Cerebellar nuclear complex (tissue), 1 donor: ENCODE data around the gene GPA33.

Experiments used
- DNase-seq, 2 experiments: peaks; one replicate each; lab custom pipeline; 2025; lab: John Stamatoyannopoulos, UW

Gene GPA33

DNA sequence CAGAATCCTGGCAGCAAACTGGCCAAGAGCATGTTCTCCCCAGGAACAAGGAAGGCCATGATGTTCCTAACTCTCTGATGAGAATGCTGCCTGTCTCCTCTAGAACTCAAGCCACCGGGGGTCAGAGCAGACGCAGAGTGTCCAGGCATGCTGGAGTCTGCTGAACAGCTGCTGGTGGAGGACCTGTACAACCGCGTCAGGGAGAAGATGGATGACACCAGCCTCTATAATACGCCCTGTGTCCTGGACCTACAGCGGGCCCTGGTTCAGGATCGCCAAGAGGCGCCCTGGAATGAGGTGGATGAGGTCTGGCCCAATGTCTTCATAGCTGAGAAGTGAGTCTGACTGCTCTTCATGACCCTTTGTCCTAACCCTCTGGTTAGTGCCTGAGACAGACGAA lies 27.0 kb upstream of the GPA33 start:
- no peak for DNase-seq

DNA sequence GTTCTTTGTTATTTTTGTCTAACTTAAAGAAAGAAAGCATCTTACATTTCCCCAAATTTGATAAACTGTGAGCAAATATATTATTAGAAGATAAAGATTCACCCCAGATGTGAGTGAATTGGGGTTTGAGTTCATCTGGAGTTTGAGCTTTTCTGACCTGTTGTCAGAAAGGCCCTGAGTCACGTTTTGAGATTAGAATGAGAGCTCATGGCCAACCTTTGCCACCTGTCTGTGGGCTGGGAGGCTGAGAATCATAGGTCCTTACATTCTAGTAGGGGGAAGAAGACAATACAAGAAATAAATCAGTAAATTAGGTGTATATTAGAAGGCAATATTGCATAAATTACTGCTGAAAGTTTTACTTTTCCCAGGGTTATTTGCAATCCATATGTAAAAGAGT lies 26.0 kb upstream of the GPA33 start:
- DNase-seq, result no peak

DNA sequence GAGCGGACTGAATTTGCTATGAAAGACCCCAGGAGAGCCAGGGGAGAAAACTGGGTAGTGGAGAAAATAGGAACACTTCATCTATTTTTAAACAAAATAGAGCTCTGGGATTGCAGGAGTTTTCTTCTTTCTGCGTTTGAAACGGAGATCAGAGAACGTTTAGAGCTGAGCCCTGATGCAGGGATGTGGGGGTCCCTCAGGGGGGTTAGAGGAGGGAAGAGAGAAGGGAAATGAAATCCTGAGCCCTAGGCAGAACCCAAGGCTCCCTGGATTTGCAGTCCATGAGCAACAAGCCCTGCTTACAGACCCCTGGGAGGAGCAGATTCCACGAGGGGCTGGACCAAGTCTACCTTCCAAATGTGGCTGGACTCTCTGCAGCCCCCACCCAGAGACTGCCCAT lies 25.5 kb upstream of the GPA33 start:
- no peak for DNase-seq

DNA sequence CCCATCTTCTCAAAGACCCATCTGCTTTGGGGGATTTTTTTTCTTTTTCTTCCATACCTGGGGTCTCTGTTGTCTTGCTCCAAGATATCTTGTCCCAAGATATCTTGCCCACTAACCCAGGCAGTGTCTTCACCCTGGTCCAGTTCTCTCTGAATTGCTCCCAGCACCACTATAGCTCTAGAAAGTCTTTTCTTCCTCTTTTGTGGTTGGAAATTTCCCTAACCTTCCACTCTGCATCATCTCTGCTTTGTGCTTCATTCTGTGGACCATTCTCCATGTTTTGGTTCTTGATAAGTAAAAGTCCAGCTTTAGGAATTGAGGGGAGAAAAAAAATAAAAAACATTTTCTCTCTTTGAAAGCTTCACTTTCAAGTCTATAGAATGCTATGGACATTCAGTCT lies 24.5 kb upstream of the GPA33 start:
- no peak for DNase-seq

DNA sequence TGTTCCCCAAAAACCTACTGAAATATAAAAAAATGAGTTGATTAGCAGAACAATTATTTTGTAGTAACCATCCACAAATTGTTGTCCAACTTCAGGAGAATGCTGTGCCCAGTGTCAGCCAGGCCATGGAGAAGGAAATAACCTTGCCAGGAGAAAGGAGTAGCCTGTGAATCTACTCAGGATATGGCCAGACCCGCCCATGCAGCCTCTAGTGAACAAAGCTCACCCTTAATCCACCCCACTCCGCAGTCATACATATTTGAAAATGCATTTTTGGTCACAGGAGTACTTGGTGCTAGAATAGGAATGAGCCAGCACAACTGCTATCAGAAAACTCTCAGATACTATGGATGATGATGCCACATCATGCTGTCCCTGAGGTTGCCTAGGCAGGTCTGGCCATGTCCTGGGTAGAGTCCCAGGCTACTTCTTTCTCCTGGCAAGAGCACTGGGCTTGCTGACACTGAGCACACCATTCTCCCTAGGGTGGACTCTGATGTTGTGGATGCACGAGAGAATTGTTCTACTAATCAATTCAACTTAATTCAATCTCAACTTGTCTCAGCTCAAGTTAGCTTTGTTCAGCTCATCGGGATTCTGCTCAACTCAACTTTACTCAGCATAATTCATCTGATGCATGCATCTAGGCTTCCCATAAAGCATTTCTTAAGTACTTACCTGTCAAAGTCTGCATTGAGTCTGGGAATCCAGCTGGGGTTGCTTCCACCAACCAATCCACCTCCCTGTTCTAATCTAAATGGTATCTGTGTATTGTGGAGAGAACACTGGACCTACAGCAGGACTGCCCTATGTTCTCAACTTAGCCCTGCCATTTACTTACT lies 21.9 kb upstream of the GPA33 start:
- no peak for DNase-seq

DNA sequence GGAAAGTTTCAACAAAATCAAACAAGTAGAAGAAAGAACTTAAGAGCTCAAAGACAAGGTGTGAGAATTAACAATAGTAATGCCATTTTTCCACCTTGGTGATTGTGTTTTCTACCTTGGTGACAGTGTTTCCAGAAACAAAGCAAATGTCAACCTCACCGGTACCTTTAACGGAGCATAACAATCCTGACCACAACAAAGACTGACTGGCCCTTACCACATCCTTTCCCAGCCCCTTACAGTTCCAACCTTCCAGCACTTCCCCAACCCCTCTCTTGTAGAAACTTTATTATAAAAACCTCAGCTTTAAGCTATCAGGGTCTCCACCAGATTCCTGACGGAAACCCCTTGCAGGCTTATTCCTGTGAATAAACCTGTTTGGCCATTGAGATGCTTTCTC lies 20.4 kb upstream of the GPA33 start:
- DNase-seq, result no peak

DNA sequence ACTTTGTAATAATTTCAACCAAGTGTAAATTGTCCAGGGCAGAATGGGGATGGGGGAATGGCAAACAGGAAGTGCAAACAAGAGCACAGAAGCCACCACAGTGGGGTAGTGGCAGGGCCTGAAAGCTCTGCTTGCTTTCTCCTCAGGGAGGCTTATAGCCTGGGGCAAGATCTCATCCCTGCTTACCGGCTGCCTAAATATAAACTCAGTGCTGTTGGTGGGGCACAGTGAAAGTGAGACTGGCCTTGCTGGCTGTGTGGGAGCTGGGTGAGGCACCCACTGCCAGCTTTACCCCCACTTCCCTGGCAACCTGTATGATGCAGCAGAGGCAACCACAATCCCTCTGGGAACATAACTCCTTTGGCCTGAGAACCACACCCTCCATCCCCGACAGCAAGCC lies 18.9 kb upstream of the GPA33 start:
- DNase-seq, result no peak

DNA sequence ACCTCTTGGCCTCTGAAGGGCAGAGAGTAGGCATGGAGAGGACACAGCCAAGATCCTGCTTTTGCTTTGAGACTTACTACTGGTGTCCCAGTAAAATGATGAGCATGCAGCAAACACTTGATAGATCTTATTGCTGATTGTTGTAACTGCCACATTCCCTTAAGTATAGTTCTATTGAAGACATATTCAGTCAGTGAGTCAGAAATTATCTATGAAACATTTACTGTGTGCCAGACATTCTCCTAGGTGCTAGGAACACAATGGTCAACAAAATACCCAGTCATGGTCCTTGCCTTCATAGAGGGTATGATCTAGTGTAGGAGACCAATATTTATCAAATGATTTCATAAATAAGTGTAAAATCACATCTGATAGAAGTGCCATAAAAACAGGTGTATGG lies 17.3 kb upstream of the GPA33 start:
- no peak for DNase-seq

DNA sequence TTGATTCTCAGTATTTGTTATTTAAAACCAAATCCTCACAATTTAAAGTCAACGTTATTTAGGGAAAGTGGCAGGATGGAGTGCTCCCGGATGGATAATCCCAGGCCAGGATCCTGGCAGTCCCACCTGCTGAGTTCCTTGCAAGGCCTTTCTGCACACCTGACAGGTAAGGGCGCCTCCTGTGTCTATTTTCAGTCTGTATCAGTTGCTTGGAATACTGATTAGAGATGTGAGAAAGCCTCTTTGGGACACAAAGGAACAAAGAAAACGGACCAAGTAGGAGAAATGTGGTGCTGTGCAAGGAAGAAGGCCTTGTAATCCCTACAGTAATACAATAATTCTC lies 15.9 kb upstream of the GPA33 start:
- DNase-seq, result no peak

DNA sequence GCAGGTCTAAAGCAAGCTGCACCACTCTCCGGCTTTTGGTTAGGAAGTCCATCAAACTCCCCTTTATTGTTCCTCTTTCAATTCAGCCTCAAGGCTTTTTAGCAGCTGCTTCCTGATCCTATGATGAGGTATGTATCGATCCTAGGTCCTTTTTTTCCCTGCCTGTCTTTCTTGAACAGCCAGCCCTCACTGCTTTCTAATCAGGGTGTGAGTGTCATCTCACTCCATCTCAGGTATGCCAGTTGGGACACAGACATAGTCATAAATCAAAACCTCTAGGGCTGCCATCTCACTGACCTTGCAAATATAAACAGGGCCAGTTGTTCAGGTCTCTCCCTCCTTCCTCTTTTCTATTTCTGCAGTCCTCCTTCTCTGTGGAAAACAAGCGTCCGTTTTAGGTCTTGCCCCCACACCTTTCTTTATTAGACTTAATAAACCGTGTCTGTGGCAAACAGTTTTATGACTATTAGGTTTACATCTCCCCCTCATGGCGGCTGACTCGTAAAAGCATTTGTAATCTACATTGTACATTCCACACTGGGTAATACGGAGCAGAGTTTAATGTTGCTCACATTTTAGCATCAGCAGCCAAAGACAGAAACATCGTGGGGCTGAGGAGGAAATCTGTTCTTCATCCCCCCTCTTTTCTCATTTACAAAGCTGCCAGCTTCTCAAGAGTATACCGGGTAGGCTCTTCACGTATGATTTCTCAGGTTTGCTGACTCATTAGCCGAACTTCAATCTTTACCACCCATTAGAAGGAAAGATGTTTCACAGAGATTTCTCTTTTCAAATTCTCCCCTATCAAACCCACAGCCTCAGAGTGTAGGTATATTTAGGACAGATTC lies 15.3 kb upstream of the GPA33 start:
- no peak for DNase-seq

DNA sequence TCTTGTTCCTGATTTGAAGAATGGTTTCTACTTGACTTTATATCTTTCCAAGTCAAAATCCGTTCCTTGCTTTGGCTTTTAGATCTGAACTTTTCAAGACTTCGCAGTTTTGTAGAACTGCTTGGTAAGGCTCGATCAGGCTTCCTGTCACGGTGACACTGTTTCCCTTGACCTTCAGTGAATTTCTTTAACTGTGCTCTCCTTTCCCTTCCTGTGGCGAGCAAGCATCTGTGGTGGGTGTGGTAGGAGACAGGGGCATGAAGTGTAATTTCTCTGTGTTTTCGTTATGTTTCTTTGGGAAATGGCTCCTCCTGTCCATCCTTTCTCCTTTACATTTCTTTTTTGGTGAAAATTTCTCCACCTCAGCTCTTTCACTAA lies 14.1 kb upstream of the GPA33 start:
- no peak for DNase-seq

DNA sequence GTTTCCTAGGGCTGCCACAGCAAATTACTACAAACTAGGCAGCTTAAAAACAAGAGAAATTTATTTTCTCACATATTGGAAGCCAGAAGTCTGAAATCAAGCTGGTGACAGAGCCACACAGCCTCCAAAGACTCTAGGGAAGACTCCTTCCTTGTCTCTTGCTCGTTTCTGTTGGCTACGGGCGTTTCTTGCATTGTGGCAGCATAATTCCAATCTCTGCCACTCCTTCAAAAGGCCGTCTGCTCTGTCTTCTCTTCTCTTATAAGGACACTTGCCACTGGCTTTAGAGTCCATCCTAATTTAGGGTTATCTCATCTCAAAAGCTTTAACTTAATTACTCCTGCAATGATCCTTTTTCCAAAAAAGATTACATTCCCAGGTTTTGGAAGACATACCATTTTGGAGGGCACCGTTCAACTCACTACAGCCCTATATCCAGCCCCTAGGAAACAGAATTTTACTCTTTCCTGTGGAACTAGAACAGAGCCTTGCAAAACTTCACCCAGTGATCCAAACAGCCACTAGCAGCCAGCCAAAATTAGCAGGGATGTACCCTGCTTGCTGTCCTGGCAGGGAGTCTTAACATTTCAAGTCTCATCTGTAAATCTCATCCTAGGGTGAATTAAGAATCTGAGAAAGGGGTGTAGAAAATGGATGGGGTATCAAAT lies 12.9 kb upstream of the GPA33 start:
- DNase-seq, result no peak

DNA sequence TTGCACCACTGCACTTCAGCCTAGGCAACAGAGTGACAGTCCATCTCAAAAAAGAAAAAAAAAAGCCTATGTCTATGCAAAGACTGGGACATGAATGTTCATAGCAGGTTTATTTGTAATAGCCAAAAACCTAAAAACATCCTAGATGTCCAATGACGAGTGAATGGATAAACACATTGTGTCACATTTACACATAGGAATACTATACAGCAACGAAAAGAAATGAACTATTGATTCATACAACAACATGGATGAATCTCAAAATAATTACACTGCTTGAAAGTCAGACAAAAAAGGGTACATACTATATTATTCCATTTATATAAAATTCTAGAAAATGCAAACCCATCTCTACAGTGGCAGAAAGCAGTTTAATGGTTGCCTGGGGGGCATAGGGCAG lies 11.6 kb upstream of the GPA33 start:
- DNase-seq, result no peak

DNA sequence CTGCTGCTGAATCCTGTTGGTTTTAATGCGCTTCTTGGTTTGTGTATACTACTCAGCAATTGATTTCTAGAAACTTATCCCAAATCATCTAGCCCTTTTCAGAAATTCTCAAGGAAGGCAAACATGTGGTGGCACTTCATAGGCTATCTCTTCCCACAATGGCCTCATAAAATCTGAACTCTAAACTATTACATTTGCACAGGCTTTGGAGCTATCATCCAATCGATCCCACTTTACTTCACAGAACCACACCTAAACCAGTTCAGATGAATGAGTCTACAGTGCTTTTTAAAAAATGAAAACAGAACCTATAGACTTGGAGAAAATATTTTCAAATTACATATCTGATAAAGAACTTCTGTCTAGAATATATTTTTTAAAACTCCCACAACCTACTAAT lies 10.6 kb upstream of the GPA33 start:
- no peak for DNase-seq

DNA sequence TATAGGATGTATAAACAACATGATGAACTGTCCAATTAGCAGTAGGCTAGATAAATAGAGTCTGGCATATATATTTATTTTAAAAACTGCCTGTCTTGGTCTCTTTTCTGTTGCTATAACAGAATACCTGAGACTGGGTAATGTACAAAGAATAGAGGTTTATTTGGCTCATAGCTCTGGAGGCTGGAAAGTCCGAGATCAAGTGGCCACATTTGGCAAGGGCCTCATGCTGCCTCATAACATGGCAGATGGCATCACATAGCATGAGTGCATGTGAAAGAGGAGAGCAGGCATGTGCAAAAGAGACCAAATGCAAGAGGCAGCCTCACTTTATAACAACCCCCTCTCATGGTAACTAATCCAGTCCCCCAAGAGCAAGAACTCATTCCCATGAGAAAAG lies 9.7 kb upstream of the GPA33 start:
- no peak for DNase-seq

DNA sequence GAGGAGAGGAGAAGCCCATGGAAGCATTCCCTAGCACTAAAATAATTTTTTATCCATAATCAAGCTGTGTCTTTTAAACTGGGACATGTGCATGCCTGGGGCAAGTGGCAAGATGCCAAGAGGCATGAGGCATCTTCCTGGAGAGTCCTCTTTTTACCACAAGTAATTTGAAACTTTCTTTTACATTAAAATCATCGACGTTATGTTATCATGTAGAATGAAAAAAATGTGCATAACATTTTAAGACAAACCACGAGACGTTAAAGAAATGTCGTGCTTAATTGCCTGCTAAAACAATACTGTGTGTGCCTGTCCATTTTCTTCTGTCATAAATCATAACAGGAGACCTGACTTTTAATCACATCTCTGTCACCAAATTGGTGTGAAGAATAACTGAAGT lies 5.2 kb upstream of the GPA33 start:
- no peak for DNase-seq

DNA sequence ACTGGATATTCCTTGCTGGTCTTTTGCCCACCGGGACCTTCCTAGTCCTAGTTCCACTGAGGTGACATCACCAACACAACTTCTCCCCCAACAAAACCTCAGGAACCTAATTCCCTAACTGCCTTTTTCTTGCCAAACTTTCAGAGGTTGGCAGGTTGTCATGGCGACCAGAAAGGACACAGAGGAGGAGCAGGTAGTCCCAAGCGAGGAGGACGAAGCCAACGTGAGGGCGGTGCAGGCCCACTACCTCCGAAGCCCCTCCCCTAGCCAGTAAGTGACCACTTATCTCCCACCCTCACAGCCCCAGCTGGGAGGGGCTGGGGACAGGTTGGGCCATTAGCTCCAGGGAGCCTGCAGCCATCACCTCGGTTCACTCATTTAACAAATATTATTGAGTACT lies 4.5 kb upstream of the GPA33 start:
- no peak for DNase-seq

DNA sequence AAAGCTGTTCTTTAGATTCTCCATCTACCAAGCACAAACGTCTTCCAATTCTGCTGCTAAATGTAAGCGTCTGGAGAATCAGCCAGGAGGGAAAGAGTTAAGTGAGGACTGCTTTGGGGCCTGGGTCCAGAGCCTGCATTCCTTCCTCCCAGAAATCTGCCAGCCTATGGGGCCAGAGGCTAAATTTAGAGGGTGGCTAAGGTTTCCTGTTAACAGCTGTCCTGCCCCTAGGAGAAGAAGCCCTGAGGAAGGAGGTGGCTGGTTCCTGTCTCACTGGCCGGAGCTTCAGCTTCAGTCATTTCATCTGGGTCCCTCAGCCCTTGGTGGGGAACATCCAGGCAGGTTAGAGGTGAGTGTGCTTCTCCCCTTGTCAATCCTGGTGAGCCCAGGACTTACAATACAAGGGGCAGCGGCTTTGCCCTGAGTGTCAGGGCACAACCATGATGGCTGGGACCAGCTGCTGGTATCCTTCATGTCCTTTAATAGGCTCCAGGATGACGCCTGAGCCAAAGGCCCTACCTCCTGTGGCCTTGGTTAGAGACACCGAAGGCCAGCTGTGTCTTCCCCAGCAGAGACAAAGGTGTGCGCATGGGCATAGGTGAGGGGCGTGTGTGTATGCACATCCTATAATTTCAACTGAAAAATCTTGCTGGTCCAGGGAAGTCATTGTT lies 3.8 kb upstream of the GPA33 start, which contains the start of gene STYXL2:
Gene STYXL2 (plus strand): TSS at position 230 of the 671 bp plus-strand sequence. CDS start 775 bp downstream, outside the sequence.
- DNase-seq, result no peak

DNA sequence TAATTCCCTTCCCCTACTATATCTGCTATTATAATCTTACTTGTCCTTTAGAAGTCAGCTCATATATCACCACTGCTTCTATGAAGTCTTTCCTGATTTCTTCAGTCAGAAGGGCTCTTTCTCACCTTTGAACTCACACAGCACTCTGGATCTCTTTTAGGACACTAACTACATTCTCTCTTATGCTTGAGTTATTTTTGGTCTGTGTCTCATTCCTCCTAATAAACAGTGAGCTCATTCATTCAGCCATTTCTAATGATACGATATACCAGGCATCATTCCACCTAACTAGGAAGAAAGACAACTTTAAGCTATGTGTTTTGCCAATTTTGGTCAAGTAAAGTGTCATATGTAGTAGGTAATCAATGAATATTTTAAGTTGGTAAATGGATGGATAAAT lies 2.5 kb upstream of the GPA33 start:
- DNase-seq, result no peak

DNA sequence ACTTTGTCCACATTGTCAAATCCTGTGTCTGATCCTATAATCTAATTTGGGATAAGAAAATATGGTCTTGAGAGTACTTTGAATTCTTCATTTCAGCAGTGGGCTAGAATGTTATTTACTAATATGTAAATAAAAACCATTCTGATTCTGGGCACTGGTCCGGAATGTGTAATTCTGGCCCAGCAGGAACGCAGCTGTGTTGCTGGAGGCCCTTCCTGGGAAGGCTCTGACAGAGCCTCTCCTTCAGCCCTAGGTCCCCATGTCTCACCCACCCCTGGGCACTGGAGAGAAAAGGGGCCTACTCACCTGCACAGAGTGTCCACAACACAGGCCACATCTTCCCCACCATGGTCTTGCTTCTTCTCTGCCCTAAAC lies 251 bp downstream of the GPA33 start:
- DNase-seq, result no peak

DNA sequence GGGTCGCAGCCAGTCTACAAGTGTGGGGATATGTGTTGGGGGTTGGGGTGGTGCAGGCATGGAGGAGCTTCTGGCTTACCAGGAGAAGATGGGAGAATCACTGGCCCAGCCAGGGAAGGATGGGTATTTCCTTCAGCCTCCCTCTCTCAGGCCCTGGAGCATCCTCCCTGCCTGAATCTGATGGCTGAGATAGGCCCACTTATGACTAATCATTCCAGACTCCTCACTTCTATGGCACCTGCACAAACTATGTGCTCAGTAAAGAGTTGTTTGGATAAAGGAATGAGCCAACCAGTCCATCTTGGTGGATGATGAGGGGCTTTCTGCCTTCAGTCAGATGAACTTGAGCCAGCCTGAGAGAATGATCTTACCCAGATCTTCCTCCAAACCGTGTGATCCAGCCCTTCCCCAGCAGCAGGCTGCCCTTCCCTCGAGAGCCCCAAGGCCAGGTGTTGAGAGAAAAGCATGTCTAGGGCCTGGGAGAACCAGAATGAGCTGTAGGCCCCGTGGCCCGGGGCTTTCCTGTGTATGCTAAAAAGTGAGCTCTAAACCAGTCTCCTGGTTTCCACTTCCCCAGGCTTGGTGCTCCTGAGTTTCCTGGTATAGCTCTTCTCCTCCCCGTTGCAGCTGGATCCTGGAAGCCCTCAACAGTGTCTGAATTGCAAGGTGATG lies 1.3 kb downstream of the GPA33 start:
- no peak for DNase-seq

DNA sequence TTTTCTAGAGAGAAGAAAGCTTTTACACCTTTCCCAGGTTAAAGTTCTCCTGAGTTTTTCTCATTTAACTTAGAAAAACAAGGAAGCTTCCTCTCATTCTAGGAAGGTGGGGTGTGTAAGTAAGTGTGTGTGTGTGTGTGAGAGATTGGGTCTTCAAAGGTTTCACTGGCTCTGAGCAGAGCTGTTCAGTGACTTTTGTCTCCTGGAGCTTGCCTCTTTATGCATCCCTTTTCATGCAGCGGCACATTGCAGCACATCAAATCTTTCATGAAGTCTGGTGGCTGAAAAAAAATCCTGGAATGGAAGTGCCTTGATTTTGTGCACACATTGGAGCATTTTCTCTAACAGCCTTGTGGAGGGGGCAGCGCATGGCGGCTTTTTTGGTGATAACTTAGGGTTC lies 3.4 kb downstream of the GPA33 start:
- DNase-seq, result no peak
